Activated T-cell treated with anti-CD3 and anti-CD28 coated beads, Interleukin-2, amount 50 U/mL, for 4 hours (primary cell): ENCODE data around the gene MRM2. TPM values are rescaled to one million over a fixed set of nuclear protein-coding genes. Genes with fewer than 3 reads are reported as not detected.
A peak's percentile ranks its signal among the peaks of the same experiment; 100 is the strongest.

Experiments used
- ATAC-seq, 2 donors: fragments of 200-7000 bp; cut with Tn5 transposase; one replicate each; pipeline ENCODE4 v1.10.0; 2021
- DNase-seq: peaks from one replicate; pipeline ENCODE4 v3.0.0-alpha.2; 2020
- H3K27me3 Mint-ChIP-seq: one replicate; pipeline ENCODE4 v1.8.0; 2021; ENCODE audit warnings: low read depth, mixed read lengths
- H3K36me3 Mint-ChIP-seq: one replicate; pipeline ENCODE4 v1.8.0; 2022; ENCODE audit warnings: mixed read lengths; ENCODE audit not compliant: insufficient read depth
- H3K4me1 Mint-ChIP-seq: one replicate; pipeline ENCODE4 v1.8.0; 2021; ENCODE audit warnings: low read depth, mixed read lengths
- H3K4me3 Mint-ChIP-seq: one replicate; pipeline ENCODE4 v1.8.0; 2021; ENCODE audit warnings: mild to moderate bottlenecking, moderate library complexity, mixed read lengths
- H3K9me3 Mint-ChIP-seq: one replicate; pipeline ENCODE4 v1.8.0; 2021; ENCODE audit warnings: mixed read lengths
- total RNA-seq, 3 donors: library from RNA; stranded (reverse); gene quantifications; one replicate each; pipeline ENCODE4 v1.2.1, GENCODE V29; 2021

Gene MRM2
- 10 to 100 TPM; 49.9 to 56.5 (median 51.2) TPM for total RNA-seq

DNA sequence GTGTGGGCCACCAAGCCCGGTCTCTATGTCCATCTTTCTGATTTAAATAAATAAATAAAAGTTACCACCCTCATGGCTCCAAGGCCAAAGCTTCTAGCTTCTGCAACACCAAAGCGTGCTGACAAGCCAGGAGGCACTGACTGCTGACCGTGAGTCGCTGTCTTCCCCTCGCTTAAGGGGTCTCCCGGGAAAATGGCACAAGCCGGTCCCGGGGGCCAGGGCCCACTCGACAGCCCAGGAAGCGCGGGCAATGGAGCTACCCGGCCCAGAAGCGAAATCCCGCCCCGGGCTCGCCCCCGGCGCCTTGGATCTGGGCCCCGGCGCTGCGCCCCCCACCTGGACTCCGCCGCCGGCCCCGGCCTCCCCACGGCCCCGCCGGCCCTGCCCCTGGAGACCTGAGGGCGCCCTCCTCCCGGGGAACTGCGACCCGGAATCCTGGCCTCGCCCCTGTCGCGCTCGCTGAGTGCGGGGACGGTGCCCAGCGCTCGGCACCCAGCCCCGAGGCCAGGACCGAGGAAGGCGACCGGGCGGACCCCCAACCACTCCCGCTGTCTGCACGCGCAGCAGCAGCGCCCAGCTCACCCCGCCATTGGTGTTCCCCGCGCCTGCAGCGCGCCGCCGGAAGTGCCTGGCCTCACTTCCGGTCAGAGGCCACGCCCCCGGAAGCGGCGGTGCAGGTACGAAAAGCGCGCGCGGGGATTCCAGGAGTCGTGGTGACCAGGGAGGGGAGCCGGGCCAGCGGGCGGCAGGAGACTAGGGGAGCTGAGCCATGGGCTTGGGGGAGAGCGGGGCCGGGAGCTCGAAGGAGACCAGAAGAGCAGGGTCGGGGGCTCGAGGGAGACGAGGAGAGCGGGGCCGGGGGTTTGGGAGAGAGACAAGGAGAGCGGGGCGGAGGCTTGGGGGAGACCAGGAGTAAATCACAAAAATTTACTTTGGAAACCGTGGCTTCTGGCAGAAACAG, at the start of gene MRM2, which contains the start of gene NUDT1:
Gene MRM2 (minus strand): TSS at position 626 of the 961 bp plus-strand sequence. CDS start 36 bp downstream, at position 590.
Gene NUDT1 (plus strand): TSS at position 647 of the 961 bp plus-strand sequence. CDS start 2,349 bp downstream, outside the sequence.
- H3K4me3 Mint-ChIP-seq: peak within 1 kb of the TSS; percentile 95
- peaks cover 12% of the 10 kb centered on the region for H3K36me3 Mint-ChIP-seq
- DNase-seq (peak; percentile 58), ATAC-seq (peak; percentile 88 to 90)
- H3K9me3 Mint-ChIP-seq: no peaks in the 10 kb centered on the region
- H3K4me1 Mint-ChIP-seq: peaks cover 12% of the 10 kb centered on the region
- H3K27me3 Mint-ChIP-seq: no peaks in the 10 kb centered on the region

DNA sequence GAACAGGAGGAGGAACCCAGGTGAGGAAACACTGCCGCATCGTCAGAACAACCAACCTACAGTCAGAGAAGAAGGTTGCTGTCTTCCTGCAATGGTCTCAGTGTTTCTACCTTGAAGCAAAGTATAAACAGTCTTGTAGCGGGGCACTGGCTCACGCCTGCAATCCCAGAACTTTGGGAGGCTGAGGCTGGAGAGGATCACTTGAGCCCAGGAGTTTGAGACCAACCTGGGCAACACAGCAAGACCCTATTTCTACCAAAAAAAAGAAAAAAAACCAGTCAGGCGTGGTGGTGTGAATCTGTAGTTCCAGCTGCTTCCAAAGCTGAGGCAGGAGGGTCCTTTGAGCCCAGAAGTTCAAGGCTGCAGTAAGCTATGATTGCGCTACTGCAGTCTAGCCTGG, 48.9 kb upstream of the MRM2 start:
- Mint-ChIP-seq H3K4me3 (no peak overlapping the region), H3K4me1 (no peaks in the 10 kb centered on the region), H3K9me3 (no peaks in the 10 kb centered on the region), H3K27me3 (no peaks in the 10 kb centered on the region), H3K36me3 (peaks cover 2% of the 10 kb centered on the region)
- DNase-seq: no peak
- ATAC-seq: no peak

DNA sequence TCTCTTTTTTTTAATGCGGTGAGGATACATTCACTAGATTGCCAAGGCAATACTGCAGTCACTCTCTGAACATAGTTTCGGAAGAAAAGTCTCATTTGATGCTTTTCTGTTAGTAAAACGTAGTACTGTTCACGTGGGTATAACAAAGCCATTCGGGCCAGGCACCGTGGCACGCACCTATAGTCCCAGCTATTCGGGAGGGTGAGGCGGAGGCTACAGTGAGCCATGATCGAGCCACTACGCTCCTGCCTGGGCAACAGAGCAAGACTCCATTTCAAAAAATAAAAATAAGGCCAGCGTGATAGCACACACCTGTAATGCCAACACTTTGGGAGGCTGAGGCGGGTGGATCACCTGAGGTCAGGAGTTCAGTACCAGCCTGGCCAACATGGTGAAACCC, 47.6 kb upstream of the MRM2 start:
- ATAC-seq (no peak), DNase-seq (no peak)
- H3K36me3 Mint-ChIP-seq: peaks cover 2% of the 10 kb centered on the region
- H3K4me1 Mint-ChIP-seq: no peaks in the 10 kb centered on the region
- no peak overlapping the region for H3K4me3 Mint-ChIP-seq
- no peaks in the 10 kb centered on the region for H3K9me3 Mint-ChIP-seq
- H3K27me3 Mint-ChIP-seq: no peaks in the 10 kb centered on the region

DNA sequence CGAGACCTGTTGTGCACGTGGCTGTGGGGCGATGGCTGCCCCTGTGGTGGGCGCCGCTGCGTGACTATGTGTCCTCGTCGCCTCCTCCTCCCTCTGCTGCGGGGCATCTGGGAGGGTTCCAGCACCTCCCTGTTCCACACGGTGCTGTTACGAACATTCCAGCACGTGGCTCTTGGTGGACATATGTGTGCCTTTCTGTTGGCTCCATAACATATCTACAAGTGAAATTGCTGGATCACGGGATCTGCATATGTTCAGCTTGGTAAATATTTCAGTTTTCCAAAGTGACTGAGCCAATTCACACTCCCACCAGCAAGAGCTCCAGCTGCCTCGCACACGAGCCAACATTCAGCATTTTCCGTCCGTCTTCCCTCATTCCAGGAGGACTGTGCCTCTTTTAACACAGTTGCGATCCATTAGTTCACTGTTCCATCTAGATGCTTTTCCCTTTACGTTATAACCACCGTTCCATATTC, 47.1 kb upstream of the MRM2 start:
- Mint-ChIP-seq H3K27me3 (no peaks in the 10 kb centered on the region), H3K4me1 (no peaks in the 10 kb centered on the region), H3K9me3 (no peaks in the 10 kb centered on the region), H3K36me3 (peaks cover 2% of the 10 kb centered on the region), H3K4me3 (no peak overlapping the region)
- no peak for DNase-seq
- ATAC-seq: no peak

DNA sequence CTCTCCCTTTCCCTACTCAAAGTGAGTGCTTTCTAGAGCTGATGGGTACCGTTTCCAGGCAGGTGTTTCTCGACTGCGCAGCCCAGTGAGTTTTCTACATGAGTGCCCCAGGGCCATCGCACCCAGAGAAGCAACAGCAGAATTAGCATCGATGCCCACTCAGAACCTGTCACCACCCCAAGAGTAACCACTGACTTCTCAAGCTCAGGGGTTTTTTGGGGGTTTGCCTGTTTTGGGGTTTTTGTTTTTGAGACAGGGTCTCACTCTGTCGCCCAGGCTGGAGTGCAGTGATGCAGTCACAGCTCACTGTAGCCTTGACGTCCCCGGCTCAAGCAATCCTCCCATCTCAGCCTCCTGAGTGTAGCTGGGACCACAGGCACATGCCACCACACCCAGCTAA, 46.5 kb upstream of the MRM2 start:
- Mint-ChIP-seq H3K4me1 (no peaks in the 10 kb centered on the region), H3K27me3 (no peaks in the 10 kb centered on the region), H3K36me3 (peaks cover 2% of the 10 kb centered on the region), H3K9me3 (no peaks in the 10 kb centered on the region), H3K4me3 (no peak overlapping the region)
- ATAC-seq: no peak
- DNase-seq: no peak

DNA sequence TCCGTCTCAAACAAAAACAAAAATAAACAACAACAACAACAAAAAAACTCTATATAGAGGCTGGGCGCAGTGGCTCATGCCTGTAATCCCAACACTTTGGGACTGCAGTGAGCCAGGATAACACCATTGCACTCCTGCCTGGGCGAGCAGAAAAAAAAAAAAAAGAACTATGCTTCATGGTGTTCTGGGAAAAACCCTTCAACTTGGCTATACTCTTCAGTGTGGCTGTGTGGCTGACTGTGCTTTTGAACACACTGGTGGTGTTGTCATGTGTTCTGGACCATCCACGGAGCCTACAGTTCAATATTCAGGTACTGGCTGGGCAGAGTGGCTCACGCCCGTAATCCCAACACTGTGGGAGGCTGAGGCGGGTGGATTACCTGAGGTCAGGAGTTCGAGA, 45.7 kb upstream of the MRM2 start:
- Mint-ChIP-seq H3K4me3 (no peak overlapping the region), H3K9me3 (no peaks in the 10 kb centered on the region), H3K36me3 (peaks cover 2% of the 10 kb centered on the region), H3K4me1 (no peaks in the 10 kb centered on the region), H3K27me3 (no peaks in the 10 kb centered on the region)
- ATAC-seq (no peak), DNase-seq (no peak)

DNA sequence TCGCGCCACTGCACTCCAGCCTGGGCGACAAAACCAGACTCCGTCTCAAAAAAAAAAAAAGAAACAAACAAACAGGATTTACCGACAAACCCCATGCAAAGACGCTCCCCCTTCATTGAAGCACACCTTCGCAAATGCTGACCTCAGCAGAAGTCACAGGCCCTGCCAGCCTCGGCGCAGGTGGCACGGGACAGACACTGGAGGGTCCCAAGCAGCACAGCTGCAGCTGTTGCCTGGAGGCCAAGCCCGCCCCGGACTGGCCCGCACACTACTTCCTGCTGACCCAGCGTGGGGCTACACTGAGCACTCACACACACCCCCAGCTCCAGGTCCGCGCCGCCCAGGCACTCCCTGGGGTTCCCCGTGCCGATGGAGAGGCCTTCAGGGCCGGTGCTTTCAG, 41.1 kb upstream of the MRM2 start:
- Mint-ChIP-seq H3K36me3 (no peaks in the 10 kb centered on the region), H3K4me1 (peaks cover 2% of the 10 kb centered on the region), H3K27me3 (no peaks in the 10 kb centered on the region), H3K9me3 (no peaks in the 10 kb centered on the region), H3K4me3 (no peak overlapping the region)
- no peak for ATAC-seq
- DNase-seq: no peak

DNA sequence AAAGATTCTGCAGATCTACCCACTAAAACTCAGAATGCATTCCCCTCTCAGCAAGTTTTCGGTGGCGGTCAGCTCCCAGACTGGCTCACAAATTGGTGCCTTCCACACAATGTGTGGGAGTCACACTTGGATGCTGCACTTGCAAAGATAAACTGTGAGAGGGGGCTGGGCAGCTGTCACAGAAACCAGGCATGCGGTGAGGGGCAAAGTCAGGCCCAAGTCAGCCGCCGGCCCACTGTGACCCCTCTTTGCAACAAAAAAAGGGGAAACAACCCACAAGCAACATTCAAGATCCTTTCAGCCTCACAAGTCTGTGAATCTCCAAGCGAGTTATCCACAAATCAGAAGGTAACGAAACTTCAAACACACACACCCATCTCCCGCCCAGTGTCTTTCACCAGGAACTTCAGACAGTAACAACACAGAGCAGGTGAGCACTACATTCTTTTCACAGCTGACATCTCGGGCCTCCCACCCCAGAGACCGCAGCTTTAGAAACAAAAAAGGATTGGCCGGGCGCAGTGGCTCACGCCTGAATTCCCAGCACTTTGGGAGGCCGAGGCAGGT, 40.3 kb upstream of the MRM2 start:
- no peak for ATAC-seq
- Mint-ChIP-seq H3K9me3 (no peaks in the 10 kb centered on the region), H3K36me3 (no peaks in the 10 kb centered on the region), H3K4me3 (no peak overlapping the region), H3K4me1 (peaks cover 2% of the 10 kb centered on the region), H3K27me3 (no peaks in the 10 kb centered on the region)
- no peak for DNase-seq

DNA sequence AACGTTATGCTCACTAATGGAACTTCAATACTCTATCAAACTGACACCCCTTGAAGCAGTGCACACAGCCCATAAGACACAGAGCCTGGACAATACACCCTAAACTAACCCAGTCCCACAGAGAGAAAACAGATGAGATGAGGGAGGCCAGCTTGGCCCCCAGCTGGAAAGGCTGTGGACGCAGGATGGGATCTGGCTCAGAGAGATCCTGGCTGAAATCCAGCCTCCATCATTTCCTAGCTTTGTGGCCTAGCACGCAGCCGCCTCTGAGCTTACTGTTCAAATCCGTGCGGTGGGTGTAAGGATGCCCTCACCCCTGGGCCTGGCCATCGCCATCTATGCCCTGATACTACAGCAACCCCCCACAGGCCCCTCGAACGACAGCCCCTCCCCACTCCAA, 39.5 kb upstream of the MRM2 start:
- no peak for ATAC-seq
- DNase-seq: no peak
- Mint-ChIP-seq H3K4me1 (peaks cover 2% of the 10 kb centered on the region), H3K36me3 (no peaks in the 10 kb centered on the region), H3K27me3 (no peaks in the 10 kb centered on the region), H3K9me3 (no peaks in the 10 kb centered on the region), H3K4me3 (no peak overlapping the region)

DNA sequence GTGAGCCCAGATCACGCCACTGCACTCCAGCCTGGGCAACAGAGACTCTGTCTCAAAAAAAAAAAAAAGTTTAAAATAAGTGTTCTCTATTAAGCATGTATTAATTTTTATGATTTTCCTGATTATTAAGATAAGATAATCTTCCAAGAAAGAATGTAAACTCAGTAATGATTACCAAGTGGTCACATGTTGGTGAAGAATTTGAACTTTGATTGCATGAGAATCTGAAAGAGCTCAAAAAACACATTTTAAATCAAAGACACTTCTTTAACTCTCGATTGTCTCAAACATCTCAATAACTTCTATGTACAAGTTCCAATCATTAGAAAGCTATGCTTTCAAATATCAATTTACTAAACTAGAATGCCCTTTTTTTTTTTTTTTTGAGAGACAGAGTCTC, 38.4 kb upstream of the MRM2 start:
- H3K27me3 Mint-ChIP-seq: no peaks in the 10 kb centered on the region
- H3K4me1 Mint-ChIP-seq: peaks cover 2% of the 10 kb centered on the region
- H3K36me3 Mint-ChIP-seq: no peaks in the 10 kb centered on the region
- no peaks in the 10 kb centered on the region for H3K9me3 Mint-ChIP-seq
- no peak for ATAC-seq
- no peak overlapping the region for H3K4me3 Mint-ChIP-seq
- no peak for DNase-seq

DNA sequence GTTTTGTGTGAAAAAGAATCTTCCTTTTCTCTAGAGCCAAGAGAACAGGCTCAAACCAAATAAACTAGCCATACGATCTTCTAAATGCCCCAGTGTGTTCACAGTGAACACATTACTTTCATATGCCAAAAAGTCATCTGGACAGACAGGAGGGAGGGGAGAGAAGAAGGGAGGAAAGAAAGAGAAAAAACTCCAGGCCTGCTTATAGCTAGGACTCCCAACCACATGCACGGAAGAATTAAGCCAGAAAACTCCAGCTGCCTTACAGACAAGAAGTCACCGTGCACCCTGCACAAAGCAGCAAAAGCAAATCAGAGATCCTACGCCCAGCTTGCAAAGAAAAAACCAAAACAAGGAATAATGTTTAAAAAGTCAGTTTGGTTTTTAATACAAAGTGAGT, 37.9 kb upstream of the MRM2 start:
- Mint-ChIP-seq H3K36me3 (no peaks in the 10 kb centered on the region), H3K4me3 (no peak overlapping the region), H3K4me1 (peaks cover 2% of the 10 kb centered on the region), H3K9me3 (no peaks in the 10 kb centered on the region), H3K27me3 (no peaks in the 10 kb centered on the region)
- ATAC-seq (no peak), DNase-seq (no peak)

DNA sequence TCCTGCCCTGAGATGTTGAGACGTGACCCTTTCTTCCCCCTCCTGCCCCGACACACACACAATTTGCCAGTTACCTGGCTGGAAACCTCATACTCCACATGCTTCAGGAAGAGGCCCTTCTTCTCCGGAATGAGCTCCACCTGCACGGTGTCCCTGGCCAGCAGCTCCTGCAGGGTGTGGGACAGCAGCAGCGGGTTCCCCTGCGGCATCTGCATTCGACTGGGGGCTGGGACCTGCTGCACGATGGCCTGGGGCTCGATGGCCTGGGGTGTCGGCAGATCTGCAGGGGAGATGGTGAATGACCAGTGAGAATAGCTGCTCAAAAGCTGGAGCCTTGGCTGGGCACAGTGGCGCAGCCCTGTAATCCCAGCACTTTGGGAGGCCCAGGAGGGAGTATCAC, 36.0 kb upstream of the MRM2 start:
- Mint-ChIP-seq H3K27me3 (no peaks in the 10 kb centered on the region), H3K36me3 (peaks cover 3% of the 10 kb centered on the region), H3K4me1 (peaks cover 2% of the 10 kb centered on the region), H3K4me3 (no peak overlapping the region), H3K9me3 (no peaks in the 10 kb centered on the region)
- ATAC-seq: no peak
- DNase-seq: no peak

DNA sequence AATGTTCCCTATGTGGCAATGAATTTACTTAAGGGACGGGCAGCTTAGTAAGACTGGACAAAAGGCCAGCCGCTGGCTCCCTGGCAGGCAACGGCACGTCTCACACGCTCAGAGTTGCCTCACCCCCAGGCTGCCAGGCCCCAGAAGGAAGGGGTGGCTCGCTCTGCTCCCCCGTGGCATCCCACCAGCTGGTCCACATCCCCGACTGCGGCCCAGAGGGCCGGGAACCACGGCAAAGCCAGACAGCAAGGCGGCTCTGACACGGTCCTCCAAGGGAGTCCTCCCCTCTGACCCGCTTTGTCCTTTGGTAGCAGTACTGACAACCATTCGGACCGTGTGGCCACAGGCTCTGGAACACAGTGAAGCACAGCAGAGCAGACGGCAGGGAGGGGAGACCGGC, 34.1 kb upstream of the MRM2 start:
- H3K4me3 Mint-ChIP-seq: no peak overlapping the region
- H3K9me3 Mint-ChIP-seq: no peaks in the 10 kb centered on the region
- DNase-seq (no peak), ATAC-seq (no peak)
- no peaks in the 10 kb centered on the region for H3K27me3 Mint-ChIP-seq
- peaks cover 8% of the 10 kb centered on the region for H3K36me3 Mint-ChIP-seq
- H3K4me1 Mint-ChIP-seq: no peaks in the 10 kb centered on the region

DNA sequence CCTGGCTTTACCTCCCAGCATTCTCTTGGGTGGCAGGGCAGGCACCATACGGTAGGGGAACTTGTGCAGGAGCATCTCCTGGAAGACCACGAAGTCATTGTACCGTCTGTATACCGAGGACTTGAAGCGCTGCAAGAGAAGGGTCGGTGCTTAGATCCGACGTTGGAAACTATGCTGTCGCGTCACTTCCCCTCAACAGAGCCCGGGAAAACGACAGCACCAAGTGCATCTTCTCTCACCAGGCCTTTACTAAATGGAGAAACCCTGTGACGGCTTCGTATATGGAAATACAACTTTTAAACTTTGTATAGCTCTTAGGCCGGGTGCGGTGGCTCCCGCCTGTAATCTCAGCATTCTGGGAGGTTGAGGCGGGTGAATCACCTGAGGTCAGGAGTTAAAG, 33.1 kb upstream of the MRM2 start:
- Mint-ChIP-seq H3K9me3 (no peaks in the 10 kb centered on the region), H3K4me3 (no peak overlapping the region), H3K36me3 (peaks cover 8% of the 10 kb centered on the region), H3K4me1 (no peaks in the 10 kb centered on the region), H3K27me3 (no peaks in the 10 kb centered on the region)
- no peak for DNase-seq
- ATAC-seq: no peak

DNA sequence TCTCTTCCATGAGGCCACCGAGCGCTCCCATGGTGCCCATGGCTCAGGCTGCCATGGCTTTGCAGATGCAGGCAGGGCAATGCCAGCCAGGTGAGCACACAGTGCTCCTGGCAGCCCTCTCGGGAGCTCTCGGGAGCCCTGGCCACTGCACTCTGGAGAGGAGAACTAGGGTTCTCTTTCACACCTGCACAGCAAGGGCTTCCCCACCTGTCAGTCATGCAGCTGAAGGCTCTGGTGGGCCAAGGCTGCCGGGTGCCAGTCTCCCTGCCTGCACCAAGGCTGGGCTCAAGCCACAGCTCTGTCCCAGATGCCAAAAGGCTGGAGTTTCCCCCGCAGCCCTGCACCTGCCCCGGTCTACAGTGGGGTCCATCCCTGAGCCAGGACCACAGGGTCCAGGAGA, 32.7 kb upstream of the MRM2 start:
- H3K9me3 Mint-ChIP-seq: no peaks in the 10 kb centered on the region
- DNase-seq (no peak), ATAC-seq (no peak)
- no peaks in the 10 kb centered on the region for H3K27me3 Mint-ChIP-seq
- H3K4me3 Mint-ChIP-seq: no peak overlapping the region
- H3K36me3 Mint-ChIP-seq: peaks cover 8% of the 10 kb centered on the region
- no peaks in the 10 kb centered on the region for H3K4me1 Mint-ChIP-seq
